GM18951 (cell line): Measurements from ENCODE around the gene SIK3.
"Not testable (repeated sequence)": the region's sequence is repeated elsewhere in the genome, so short reads cannot be mapped to it uniquely, and the experiment has no call there.

ENCODE experiments used
- POLR2A ChIP-seq: IDR thresholded peaks from 4 replicates; pipeline ENCODE4 v1.6.1; 2011; ENCODE audit warnings: mild to moderate bottlenecking; ENCODE audit not compliant: insufficient read length, insufficient read depth; ENCODE audit errors: extremely low read depth
- in situ Hi-C: fragments of 300-500 bp; cut with MboI; formaldehyde crosslinking; loops from one replicate; pipeline ENCODE4 v1.12.0; 2022; ENCODE audit warnings: low sequenced_read_pairs, mixed read lengths, inconsistent platforms; ENCODE audit not compliant: unreplicated experiment

SIK3 gene

GRCh38 chr11:116813781-116814471, 284.3 kb downstream of the SIK3 start:
- in situ Hi-C loops: no loop called here
- no peak for TF ChIP-seq POLR2A

GRCh38 chr11:116813170-116813569, 285.1 kb downstream of the SIK3 start:
- in situ Hi-C loops: no loop called here

DNA sequence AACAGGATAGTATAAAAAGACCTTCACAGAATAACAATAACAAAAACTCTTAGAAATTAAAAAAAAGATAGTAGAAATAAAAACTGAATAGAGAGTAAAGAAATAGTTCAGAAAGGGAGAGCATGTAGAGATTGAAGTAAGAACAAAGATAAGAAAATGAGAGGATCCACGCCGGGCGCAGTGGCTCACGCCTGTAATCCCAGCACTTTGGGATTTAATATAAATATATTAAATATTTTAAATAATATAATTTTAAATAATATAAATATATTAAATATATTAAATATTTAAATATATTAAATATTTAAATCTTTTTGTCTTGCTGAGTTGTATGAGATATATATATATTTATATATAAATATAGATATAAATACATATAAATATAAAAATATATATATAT, 286.1 kb downstream of the SIK3 start:
- no peak for TF ChIP-seq POLR2A
- in situ Hi-C loops: no loop called here

More at GRCh38 chr11:116813170-116813569, 285.1 kb downstream of the SIK3 start:
- no peak for TF ChIP-seq POLR2A

DNA sequence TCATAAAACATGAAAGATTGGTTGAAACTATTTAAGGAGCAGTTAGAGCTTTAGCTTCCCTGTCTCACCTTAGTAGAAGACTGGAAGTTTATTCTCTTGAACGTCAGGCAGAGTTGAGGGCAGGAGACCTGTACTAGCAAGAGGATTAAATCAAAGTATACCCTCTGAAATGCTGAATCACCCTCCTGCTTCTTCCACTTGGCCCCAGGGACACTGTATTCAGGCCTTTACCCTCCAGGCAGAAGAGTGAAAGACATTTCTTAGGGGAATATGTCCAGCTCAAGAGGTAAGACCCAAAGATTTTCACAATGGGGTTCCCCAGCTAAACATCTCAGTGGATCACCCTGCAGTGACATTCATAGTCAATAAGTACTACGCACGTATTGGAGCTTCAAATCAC, 287.0 kb downstream of the SIK3 start:
- in situ Hi-C loops: no loop called here
- TF ChIP-seq POLR2A: no peak

GRCh38 chr11:116808262-116809175, 289.7 kb downstream of the SIK3 start:
- in situ Hi-C loops: no loop called here
- no peak for TF ChIP-seq POLR2A

GRCh38 chr11:116807601-116808261, 290.5 kb downstream of the SIK3 start:
- in situ Hi-C loops: no loop called here
- no peak for TF ChIP-seq POLR2A

GRCh38 chr11:116804001-116804400, 294.2 kb downstream of the SIK3 start:
- TF ChIP-seq POLR2A: no peak
- in situ Hi-C loops: no loop called here

GRCh38 chr11:116801662-116802061, 296.6 kb downstream of the SIK3 start:
- in situ Hi-C loops: not testable (repeated sequence)

DNA sequence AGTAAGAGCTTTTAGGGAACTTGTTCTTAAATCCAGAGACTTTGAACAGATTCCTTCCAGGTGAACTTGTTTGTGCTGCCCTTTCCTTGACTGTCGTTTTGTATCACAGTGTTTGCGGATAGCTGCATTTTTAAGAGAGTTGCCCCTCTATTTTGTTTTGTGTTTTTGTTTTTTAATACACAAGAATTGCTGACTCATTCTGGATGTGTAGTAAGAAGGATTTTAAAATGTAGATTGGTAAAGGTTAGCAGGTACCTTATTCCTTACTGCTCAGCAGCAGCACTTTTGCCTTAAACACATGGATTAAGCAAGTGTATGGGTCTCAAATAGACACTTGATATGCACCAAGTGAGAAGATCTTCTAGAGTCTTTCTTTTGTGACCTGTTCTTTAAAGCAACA, 297.6 kb downstream of the SIK3 start:
- in situ Hi-C loops: no loop called here

DNA sequence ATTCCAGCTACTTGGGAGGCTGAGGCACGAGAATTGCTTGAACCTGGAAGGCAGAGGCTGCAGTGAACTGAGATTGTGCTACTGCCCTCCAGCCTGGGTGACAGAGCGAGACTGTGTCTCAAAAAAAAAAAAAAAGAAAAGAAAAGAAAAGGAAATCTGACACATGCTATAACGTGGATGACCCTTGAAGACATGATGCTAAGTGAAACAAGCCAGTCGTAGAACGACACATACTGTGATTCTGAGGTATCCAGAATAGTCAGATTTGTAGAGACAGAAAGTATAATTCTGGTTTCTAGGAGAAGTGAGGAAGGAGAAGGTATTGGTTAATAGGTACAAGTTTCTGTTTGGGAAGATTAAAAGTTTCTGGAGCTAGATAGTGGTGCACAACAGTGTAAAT, 299.9 kb downstream of the SIK3 start:
- in situ Hi-C loops: no loop called here
- TF ChIP-seq POLR2A: no peak

More for the DNA sequence above, 297.6 kb downstream of the SIK3 start:
- no peak for TF ChIP-seq POLR2A

GRCh38 chr11:116797816-116798215, 300.4 kb downstream of the SIK3 start:
- no peak for TF ChIP-seq POLR2A
- in situ Hi-C loops: no loop called here

GRCh38 chr11:116796548-116796947, 301.7 kb downstream of the SIK3 start:
- no peak for TF ChIP-seq POLR2A
- in situ Hi-C loops: no loop called here

GRCh38 chr11:116794851-116795250, 303.4 kb downstream of the SIK3 start:
- in situ Hi-C loops: no loop called here
- no peak for TF ChIP-seq POLR2A

DNA sequence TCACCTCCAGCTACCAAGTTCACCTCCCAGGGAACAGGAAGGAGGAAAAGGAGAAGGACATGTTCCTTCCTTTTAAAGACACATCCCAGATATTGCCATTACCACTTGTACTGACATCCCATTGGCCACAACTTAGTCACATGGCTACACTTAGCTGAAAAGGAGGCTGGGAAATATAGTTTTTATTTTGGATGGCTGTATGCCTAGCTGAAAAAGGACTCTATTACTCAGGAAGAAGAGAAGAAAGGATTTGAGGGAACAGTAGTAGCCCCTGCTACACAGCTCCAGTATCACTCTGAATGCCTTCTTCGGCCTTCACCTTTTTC, 304.5 kb downstream of the SIK3 start:
- in situ Hi-C loops: no loop called here

More for the DNA sequence above, 304.5 kb downstream of the SIK3 start:
- no peak for TF ChIP-seq POLR2A
